Measurements from ENCODE around the gene EXT2. TPM values are rescaled to one million over a fixed set of nuclear protein-coding genes. Genes with fewer than 3 reads are reported as not detected.
A peak's percentile ranks its signal among the peaks of the same experiment; 100 is the strongest.

The EXT2 gene
- polyA plus RNA-seq, 4 donors = 63.3 to 75.0 (median 71.3) TPM

DNA sequence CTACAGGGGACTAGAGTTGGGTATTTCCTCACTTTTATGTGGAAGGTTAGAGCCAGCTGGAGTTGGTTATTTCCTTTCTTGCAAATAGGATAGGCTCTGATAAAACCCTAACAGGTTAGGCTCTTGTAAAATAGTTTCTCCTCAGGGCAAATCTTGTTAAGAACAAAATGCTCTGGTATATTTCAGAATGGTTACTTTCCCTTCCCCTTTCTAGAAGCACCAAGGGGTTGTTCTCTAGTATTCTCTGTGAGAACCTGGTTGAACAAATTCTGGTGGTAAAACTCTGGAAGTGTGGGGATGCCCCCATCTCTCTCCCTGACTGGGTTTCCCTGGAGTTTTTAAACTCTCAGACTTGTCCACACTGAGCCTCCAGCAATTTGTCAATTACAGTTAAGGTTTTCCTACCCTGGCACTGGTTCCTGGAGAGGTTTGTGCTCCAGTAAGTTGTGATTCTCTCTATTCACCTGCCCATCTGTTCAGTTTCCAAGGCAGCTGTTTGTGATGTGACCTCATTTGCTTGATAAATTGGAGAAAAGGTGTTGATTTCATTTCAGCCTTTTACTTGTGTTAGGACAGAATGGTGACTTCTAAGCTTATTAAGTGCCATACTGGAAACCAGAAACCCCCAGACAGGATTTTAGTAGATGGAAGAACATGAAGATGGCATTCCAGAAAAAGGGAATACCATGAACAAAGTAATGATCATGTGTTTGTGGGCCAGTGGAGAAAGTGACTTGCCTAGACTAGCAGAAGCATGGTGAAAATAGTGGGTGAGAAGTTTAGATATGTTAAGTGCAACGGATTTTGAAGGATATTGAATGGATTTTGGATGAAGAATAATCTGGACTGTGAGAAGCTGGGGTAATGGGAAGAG lies 64.6 kb downstream of the EXT2 start:
- DNase-seq (ENCODE audit: low read depth in 4 of 4, low spot score in 2 of 4) = no peak

GRCh38 chr11:44162004-44162403 lies 66.5 kb downstream of the EXT2 start:
- DNase-seq (ENCODE audit: low read depth in 4 of 4, low spot score in 2 of 4) = no peak

DNA sequence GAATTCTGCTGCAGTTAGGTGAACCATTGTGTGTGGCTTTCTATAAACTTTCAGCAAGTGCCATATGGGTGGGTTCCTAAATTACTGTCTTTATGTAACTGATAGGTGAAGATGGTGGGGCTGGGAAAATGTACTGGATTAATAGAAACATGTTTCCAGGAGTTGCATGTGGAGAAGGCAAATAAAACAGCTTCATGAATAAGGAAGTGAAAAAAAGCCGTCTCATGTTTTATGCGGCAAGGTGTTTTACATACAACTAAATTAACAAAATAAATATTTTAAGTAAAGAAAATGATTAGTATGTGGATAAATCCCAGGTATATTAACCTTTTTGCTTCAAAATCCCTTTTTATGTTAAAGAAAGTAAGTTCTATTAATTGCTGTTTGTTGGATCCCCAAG lies 67.2 kb downstream of the EXT2 start:
- no peak for DNase-seq (ENCODE audit: low read depth in 4 of 4, low spot score in 2 of 4)

DNA sequence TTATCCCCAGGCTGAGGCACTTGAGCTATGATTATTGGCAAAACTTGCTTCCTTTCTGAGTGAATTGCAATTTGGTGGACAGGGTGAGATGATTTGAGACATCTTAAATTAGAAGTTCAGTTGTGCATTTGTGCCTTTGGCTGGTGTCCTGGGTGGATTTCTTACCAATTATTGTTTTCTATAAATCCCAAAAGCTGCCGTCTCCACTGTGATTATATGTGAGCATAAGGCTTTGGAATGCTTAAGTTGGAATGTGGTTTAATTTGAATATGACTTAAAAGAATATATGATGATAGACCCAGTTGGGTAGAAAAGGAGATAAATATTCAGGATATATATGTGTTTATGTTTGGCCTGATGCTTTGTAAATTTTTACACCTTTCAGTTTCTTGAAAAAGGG lies 70.0 kb downstream of the EXT2 start:
- DNase-seq (ENCODE audit: low read depth in 4 of 4, low spot score in 2 of 4) = no peak

GRCh38 chr11:44167046-44167445 lies 71.6 kb downstream of the EXT2 start:
- DNase-seq (ENCODE audit: low read depth in 4 of 4, low spot score in 2 of 4) = no peak

- no peak for DNase-seq (ENCODE audit: low read depth in 4 of 4, low spot score in 2 of 4)
These were observed 76.0 kb downstream of the EXT2 start for GRCh38 chr11:44171518-44171917.

DNA sequence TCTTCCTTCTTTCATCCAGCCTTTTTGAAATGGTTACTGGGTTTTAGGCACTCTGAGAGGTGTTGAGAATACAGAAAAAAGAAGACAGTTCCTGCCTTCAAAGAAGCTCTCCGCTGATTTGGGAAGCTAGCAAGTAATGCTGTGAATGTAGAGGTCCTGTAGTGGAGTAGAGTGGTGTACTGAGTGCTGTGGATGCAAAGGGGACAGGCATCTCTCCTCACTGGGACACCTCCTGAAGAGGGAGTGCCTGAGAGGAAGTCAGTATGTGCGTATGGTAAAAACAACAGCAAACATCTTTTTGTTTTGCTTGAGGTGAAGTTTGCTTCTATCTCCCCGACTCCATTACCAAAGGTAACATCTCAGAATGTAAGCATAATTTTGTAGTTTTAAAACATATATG lies 77.5 kb downstream of the EXT2 start:
- DNase-seq (ENCODE audit: low read depth in 4 of 4, low spot score in 2 of 4) = no peak

- no peak for DNase-seq (ENCODE audit: low read depth in 4 of 4, low spot score in 2 of 4)
These were observed 79.4 kb downstream of the EXT2 start for GRCh38 chr11:44174842-44175241.

DNA sequence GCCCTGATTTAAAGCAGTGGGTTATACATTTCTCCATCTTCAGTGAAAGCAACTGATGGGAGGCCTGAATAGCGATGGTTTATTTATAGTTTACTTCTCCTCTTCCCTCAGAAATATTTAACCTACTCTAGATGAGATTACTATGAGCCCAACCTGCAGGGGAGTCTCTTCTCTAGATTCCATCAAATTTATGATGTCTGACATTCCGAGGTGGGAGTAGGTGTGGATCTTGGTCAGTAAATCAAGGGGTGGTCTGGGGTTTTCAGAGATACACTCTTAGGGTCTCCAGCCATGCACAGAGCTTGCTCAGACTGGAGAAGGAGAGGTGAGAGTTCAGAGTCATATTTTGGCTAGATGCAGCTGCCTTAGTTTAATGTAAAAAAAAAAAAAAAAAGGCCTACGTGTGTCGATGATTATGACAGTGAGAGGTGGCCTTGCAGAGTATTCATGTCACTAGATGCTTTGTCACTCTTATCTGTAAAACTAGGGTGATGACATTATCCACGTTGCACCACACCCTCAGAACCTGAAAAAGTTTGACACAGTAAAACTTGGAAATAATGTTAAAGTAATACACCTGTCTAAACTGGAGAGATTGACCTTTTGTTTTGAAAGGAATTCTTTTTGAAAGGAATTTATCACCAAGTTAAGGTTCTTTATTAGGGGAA lies 81.2 kb downstream of the EXT2 start:
- DNase-seq (ENCODE audit: low read depth in 4 of 4, low spot score in 2 of 4) = peak in 1 of 4 donors; percentile 23

DNA sequence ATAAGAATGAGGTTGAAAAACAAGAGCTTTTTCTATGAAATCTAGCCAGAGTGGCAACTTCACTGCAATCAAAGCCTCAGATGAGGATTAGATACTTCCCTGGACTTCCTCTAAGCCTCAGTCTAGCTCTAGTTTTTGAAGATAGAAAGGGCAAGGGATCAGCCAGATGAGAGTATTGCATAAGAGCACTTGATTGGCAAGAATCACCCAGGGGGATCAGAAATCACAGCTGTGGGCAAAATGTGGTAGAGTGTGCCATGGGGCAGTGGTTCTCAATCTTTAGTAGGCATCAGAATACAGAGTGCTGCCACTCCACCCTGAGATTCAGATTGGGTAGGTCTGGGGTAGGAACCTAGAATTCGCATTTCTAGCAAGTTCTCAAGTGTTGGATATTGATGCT lies 82.4 kb downstream of the EXT2 start:
- DNase-seq (ENCODE audit: low read depth in 4 of 4, low spot score in 2 of 4) = no peak

- DNase-seq (ENCODE audit: low read depth in 4 of 4, low spot score in 2 of 4) = peak in 2 of 4 donors; percentile 34 to 38
These were observed 82.9 kb downstream of the EXT2 start for GRCh38 chr11:44178381-44178780.

DNA sequence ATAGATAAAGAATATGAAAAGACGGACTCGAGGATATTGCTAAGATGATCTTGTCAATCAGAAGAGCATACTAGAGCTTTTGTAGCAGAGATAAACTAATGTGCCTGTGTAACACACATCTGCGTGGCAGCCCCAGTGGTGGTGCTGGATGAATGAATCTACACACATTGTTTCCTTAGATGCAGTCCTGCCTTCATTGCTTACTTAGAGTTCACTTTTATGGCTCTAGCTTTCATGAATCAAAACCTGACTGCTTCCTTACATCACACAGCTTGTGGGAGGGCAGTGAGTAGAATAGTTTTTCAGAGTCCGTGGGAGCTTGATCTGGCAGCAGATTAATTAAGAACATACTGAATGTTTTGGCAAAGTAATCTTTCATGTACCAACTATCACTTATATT lies 83.7 kb downstream of the EXT2 start:
- DNase-seq (ENCODE audit: low read depth in 4 of 4, low spot score in 2 of 4) = peak in 2 of 4 donors; percentile 29 to 38

DNA sequence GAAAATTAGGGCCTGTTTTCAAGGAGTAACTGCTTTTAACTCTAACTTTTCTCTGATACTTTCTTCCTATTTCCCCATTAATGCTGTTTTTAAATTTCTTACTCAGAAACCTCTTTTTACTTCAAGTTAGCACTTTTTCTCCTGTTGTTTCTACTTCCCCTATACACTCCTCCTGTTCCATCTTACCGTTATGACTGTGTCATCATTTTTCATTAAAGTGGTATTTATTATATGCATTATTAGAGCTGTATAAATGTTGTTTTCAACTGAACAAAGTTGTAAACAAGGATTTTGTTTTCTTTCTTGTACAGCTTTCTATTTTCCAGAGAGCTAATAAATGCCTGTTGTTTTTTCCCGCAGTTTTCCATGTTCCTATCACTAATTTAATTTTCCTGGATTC lies 84.6 kb downstream of the EXT2 start:
- no peak for DNase-seq (ENCODE audit: low read depth in 4 of 4, low spot score in 2 of 4)

DNA sequence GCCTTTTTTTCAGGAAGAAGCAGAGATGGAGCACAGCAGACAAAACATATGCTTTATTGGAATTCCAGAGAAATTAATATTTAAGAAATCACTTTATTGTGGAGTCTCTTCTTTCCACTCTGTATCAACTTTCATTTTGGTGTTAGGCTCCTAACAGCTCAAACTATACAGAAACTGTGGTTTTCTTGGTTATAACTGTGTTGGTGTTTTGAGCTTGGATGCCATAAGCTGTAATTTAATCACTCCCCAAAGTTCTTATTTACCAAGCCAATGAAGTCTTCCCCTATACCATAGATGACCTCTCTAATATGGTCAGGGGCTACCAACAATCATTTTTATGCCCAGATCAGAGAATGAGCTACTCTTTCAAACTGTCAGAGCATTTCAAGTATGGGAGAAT lies 90.0 kb downstream of the EXT2 start:
- no peak for DNase-seq (ENCODE audit: low read depth in 4 of 4, low spot score in 2 of 4)

DNA sequence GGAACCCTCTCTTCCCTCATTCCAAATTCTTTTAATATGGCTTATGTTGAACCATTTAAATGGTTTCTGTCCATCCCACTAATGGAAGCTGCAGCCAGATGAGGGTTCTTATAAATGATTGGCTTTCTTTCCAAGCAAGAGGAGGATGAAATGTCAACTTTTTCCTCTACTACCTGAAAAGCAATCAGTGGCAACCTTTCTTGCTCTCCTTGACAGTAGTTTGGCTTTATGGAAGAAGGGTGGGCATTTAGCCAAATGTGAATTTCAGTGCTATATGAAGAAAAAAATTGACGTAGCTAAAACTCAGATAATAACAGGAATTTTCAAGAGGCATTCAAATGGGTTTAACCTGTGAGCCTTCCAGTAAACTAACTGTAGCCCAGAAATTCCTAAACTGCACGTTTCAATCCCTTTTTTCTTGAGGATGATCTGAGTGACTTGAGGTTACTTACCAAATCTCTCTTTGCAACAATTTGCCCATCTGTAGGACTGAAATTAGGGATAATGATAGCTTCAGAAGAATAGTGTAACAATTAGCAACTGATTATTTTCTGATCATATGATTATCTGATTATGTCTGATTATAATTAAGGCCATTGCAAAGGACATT lies 90.9 kb downstream of the EXT2 start:
- DNase-seq (ENCODE audit: low read depth in 4 of 4, low spot score in 2 of 4) = no peak

DNA sequence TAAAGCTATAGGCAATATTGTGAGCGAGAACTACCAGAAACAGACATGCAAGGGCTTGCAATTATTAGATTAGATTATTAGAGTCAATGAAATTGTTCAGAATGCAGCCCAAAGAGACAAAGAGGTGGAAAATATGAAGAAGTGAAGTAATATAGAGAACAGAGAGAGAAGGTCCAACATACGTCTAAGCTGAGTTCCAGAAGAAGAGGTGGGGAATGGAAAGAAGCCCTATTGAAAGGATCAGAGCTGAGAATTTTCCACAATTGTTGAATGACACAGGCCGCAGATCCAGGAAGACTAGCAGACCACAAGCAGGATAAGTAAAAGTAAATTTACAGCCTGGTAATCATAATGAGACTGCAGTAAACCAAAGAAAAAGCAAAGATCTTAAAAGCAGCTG lies 93.2 kb downstream of the EXT2 start:
- no peak for DNase-seq (ENCODE audit: low read depth in 4 of 4, low spot score in 2 of 4)

DNA sequence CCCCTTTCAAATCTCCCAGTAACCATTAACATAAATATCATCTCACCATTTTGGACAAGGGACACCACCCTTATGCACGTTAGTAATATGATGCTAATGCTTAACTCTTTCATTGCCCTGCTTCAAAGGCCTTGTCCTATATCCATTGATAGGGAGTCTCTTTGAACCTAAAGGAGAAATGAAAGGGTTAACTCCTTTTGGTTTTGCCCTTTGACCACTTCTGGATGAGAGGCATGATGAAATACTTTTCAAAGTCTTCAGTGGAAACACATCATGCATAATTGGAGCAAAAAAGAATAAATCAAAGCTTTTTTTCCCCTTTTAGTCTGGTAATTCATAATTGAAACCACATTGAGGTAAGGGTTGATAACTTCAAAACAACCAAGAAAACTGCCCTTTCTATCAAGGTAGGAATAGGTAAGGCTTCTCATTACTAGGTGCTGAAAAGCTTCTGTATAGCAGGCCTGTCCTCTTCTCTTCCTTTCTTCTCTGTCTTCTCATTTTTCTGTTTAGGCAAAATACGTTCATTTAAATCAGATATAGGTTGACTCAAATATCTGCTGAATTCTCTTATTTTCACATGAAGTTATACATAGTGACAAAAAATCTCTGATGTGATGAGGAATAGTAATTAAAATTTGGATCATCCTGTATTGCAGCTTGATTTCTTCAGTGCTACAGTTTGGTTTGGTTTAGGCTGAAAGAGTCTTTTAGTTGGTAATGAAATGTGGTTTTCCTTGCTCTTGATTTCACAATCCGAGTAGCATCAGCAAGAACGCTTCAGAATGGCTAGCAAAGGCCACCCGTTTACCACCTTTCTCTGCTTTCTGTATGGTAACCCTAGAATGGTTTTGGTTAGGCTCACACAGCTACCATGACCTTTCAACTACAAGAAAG lies 94.8 kb downstream of the EXT2 start:
- DNase-seq (ENCODE audit: low read depth in 4 of 4, low spot score in 2 of 4) = no peak

GRCh38 chr11:44190883-44191230 lies 95.4 kb downstream of the EXT2 start:
- no peak for DNase-seq (ENCODE audit: low read depth in 4 of 4, low spot score in 2 of 4)

DNA sequence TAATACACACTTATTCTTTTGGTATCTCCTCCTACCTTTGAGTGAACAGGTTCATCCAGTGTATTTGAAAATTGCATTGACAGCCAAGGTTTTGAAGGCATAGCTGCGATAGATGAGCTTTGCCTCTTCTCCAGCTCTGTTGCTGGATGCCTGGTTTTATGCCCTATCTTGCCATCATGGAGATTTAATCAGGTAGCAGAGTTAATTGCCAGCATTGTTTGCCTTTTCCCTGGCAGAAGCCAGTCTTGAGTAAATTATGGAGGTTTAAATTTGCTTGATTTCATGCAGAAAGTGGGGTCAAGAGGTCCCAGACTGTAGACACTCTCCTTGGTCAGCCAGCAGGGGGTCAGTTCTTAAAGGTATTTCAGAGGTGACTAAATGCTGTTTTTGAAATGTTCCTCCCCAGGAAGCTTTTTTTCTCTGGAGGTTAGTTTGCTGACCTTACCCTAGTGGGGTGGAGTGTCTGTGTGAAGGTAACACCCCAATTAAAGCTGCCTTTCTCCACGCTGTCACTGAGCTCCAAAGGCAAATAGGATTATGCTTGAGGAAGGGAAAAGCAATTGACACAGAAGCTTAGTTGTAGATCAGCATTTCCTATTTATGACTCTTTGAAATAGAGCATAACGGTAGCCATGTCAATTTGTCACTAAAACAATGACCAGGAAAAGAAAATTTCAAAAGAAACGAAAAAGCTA lies 96.0 kb downstream of the EXT2 start:
- no peak for DNase-seq (ENCODE audit: low read depth in 4 of 4, low spot score in 2 of 4)

DNA sequence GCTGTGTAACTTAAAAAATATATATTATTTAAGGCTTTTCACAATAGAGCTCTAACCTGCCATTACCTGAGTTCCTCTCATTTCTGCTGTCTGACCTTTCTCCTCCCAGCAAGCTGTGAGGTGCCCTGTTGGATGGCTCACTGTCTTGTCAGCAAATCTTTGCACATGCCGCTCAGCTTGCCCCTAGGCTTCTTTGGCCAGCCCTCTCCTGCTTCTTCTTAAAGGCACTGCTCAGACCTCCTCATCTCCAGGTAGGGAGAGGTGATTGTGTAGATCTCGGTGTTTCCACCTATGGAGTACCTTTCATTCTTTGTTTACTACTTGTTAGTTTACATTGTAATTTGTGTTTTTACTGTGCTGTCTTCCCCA lies 96.5 kb downstream of the EXT2 start:
- DNase-seq (ENCODE audit: low read depth in 4 of 4, low spot score in 2 of 4) = no peak

All from left renal cortex interstitium (tissue), 4 donors.